Measurements from ENCODE around the gene RFX4. TPM values are rescaled to one million over a fixed set of nuclear protein-coding genes. Genes with fewer than 3 reads are reported as not detected.

Gene RFX4
- total and polyA plus RNA-seq, 2 of the 8 experiments (the other 6 are each of a cell fraction or from before 2014, with no cell fraction given), result 0.06 TPM; not detected in 1

DNA sequence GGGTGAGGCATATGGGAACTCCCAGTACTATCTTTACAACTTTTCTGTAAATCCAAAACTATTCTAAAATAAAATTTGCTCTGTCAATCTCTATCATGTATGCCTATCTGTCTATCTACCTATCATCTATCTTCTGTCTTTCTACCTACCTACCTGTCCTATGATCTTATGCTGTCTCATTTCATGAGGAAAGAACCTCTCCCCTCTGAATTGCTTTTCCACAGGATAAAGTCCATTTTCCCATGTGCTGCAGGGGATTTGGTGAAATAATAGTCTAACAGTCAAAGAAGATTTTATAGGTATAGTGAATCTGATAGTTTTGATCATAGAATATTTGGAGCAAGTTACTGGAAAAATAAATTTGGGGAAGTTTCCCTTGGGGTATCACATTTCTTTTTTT lies 104.9 kb downstream of the RFX4 start:
- Histone ChIP-seq H2AFZ (ENCODE audit: low read length) (no peak overlapping the region), H2BK5ac (ENCODE audit: low read depth, low read length) (no peak overlapping the region), H3K27me3 (replicated peaks in 1 of 4; ENCODE audit: control insufficient read depth in 3 of 4, extremely low read depth in 1 of 4, insufficient read depth in 3 of 4, low read length in 3 of 4) (no peaks in the 10 kb centered on the region), H3K23me2 (ENCODE audit: low read depth, low read length) (no peaks in the 10 kb centered on the region), H2BK120ac (replicated peaks; ENCODE audit: low read depth, low read length) (no peak overlapping the region), H3K4ac (replicated peaks; ENCODE audit: insufficient read length, low read depth, low read length) (no peak overlapping the region), H4K5ac (ENCODE audit: insufficient read length, low read depth, low read length) (no peak overlapping the region), H3K4me3 (ENCODE audit: extremely low read depth in 1 of 4, insufficient read depth in 2 of 4, low read depth in 3 of 4, low read length in 4 of 4) (no peak overlapping the region), H4K8ac (ENCODE audit: extremely low read depth, insufficient read depth, low read length) (no peak overlapping the region), H2AK5ac (ENCODE audit: low read depth, low read length) (no peak overlapping the region), H3K27ac (ENCODE audit: low read depth, low read length) (no peak overlapping the region), H3K23ac (ENCODE audit: insufficient read length) (no peak overlapping the region), H3K4me2 (ENCODE audit: insufficient read depth in 1 of 2, low read depth in 2 of 2, low read length in 2 of 2) (no peak overlapping the region), H3K56ac (replicated peaks; ENCODE audit: insufficient read length, low read depth, low read length) (no peak overlapping the region), H2BK20ac (ENCODE audit: low read length) (no peak overlapping the region), H3K79me2 (ENCODE audit: control insufficient read depth in 1 of 2, insufficient read depth in 2 of 2, low read length in 2 of 2) (no peaks in the 10 kb centered on the region), H3K79me1 (ENCODE audit: low read depth, low read length) (no peaks in the 10 kb centered on the region), H4K91ac (replicated peaks; ENCODE audit: insufficient read length, low read length) (no peak overlapping the region), H3K36me3 (ENCODE audit: control insufficient read depth in 2 of 4, insufficient read depth in 4 of 4, low read length in 3 of 4) (no peaks in the 10 kb centered on the region), H3K9ac (replicated peaks in 1 of 4; ENCODE audit: extremely low read depth in 1 of 4, low read depth in 3 of 4, low read length in 3 of 4) (no peak overlapping the region), H3K18ac (ENCODE audit: extremely low read depth, low read length) (no peak overlapping the region), H3K9me3 (ENCODE audit: insufficient read depth in 2 of 2, low read depth in 1 of 2, low read length in 1 of 2) (no peaks in the 10 kb centered on the region), H2BK12ac (ENCODE audit: low read depth, low read length) (no peak overlapping the region), H4K20me1 (replicated peaks in 1 of 2; ENCODE audit: control insufficient read depth in 1 of 2, insufficient read depth in 2 of 2, low read length in 2 of 2) (no peaks in the 10 kb centered on the region), H2BK15ac (ENCODE audit: low read length) (no peak overlapping the region), H3K4me1 (replicated peaks in 1 of 4; ENCODE audit: control insufficient read depth in 3 of 4, insufficient read depth in 4 of 4, low read length in 3 of 4) (peaks cover 0 to 4% (median 1%) of the 10 kb centered on the region in 4 experiments; a peak in 2 of 7 replicates), H3K14ac (ENCODE audit: insufficient read length) (no peak overlapping the region)
- ChIA-PET CTCF (ENCODE audit: partially characterized antibody) (no interaction called here), POLR2A (ENCODE audit: partially characterized antibody) (no interaction called here)
- no peak for TF ChIP-seq KDM4A (IDR thresholded peaks at IDR 0.05; ENCODE audit: low read depth, low read length, severe bottlenecking)
- no peak for TF ChIP-seq KDM5A (IDR thresholded peaks at IDR 0.05; ENCODE audit: low read length)
- no peak for TF ChIP-seq JUN (IDR thresholded peaks at IDR 0.05; ENCODE audit: low read depth, low read length)
- no peak for TF ChIP-seq SRF (IDR thresholded peaks at IDR 0.05; ENCODE audit: low read depth, low read length)
- no peak for TF ChIP-seq RAD21 (IDR thresholded peaks at IDR 0.05 in 1 of 2, conservative IDR thresholded peaks at IDR 0.05 in 1 of 2; ENCODE audit: low read depth in 2 of 2, low read length in 2 of 2)
- TF ChIP-seq CREB1 (IDR thresholded peaks at IDR 0.05), result no peak
- no peak for TF ChIP-seq MAFK (IDR thresholded peaks at IDR 0.05; ENCODE audit: low read depth, low read length)
- DNase-seq (ENCODE audit: low read depth in 1 of 2, low spot score in 2 of 2) (no peak), FAIRE-seq (no peak)
